Neural progenitor cell (in vitro differentiated cells): ENCODE measurements around the gene SPHK1.

ENCODE experiments used
- EZH2 ChIP-seq: fragments of 200-600 bp; sonication (generic); IDR thresholded peaks from 2 replicates; pipeline ENCODE4 v1.6.1; 2017; ENCODE audit warnings: antibody characterized with exemption, mild to moderate bottlenecking, moderate library complexity
- EZH2phosphoT487 ChIP-seq: fragments of 200-600 bp; sonication (generic); IDR thresholded peaks from 2 replicates; pipeline ENCODE4 v1.6.1; 2017; ENCODE audit warnings: antibody characterized with exemption
- TF ChIP-seq, protein P1 (sequence below): fragments of 200-600 bp; sonication (generic); IDR thresholded peaks from 2 replicates; pipeline ENCODE4 v1.5.1; 2017; ENCODE audit warnings: antibody characterized with exemption, mild to moderate bottlenecking

DNA sequence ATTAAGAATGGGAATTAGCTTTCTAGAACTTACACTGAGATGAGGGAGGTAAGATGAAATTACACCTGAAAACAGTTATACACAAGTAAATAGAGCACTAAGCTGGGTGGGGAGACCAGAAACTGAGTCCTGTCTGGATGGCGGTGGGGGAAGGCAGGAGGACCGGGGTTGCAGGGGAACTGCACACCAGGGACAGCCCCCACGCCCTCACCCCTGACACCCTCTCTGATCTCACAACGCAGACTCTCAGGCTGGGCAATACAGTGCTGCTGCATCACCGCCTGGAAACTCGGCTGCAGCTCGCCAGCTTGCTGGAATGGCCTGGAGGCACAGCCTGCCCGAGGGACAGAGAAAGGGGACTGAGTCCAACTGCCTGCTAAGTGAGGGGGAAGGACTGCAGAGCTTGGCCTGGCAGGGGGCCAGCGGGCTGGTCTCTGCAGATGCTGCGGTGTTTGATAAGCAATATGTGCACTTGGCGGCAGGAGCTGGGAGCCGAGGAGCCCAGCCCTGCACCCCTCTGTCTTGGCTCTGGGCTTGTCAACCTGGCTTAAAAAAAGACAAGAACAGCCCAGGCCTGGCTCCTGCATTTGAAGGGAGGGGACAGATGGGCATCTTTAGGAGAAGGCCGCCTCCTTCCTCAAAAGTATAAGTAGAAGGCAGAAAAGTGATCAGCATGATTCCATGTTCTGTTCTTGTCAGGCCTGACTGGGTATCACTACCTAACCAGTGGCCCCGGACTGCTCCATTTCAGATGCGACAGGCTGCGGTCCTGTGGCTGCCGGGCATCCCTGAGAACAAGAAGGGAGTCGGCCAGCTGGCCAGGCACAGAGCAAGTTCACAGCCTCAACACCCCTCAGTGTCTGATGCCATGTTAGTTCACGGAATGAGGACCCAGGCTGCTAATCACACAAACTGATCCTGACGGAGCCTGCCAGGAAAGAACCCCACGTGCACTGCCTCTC is 30.2 kb downstream of the SPHK1 start:
- TF ChIP-seq, protein P1, sequence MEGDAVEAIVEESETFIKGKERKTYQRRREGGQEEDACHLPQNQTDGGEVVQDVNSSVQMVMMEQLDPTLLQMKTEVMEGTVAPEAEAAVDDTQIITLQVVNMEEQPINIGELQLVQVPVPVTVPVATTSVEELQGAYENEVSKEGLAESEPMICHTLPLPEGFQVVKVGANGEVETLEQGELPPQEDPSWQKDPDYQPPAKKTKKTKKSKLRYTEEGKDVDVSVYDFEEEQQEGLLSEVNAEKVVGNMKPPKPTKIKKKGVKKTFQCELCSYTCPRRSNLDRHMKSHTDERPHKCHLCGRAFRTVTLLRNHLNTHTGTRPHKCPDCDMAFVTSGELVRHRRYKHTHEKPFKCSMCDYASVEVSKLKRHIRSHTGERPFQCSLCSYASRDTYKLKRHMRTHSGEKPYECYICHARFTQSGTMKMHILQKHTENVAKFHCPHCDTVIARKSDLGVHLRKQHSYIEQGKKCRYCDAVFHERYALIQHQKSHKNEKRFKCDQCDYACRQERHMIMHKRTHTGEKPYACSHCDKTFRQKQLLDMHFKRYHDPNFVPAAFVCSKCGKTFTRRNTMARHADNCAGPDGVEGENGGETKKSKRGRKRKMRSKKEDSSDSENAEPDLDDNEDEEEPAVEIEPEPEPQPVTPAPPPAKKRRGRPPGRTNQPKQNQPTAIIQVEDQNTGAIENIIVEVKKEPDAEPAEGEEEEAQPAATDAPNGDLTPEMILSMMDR = no peak
- TF ChIP-seq EZH2phosphoT487 (no peak), EZH2 (no peak)
